Keratinocyte (primary cell): ENCODE results near the gene EYA4. TPM values are rescaled to one million over a fixed set of nuclear protein-coding genes. Genes with fewer than 3 reads are reported as not detected.

Source experiments
- DNase-seq: peaks from one replicate; pipeline ENCODE4 v3.0.0-alpha.2; 2011; ENCODE audit warnings: low read depth, missing footprints, low spot score
- FAIRE-seq: peaks from 2 replicates; lab custom pipeline; 2011; peaks lifted over from hg19 to GRCh38; lab: Jason Lieb, UNC
- H2AFZ ChIP-seq: 2 replicates; pipeline ENCODE4 v1.6.0; 2012; ENCODE audit warnings: low read length, control low read depth, inconsistent platforms; ENCODE audit not compliant: control insufficient read depth
- H3K27ac ChIP-seq: 2 replicates; pipeline ENCODE4 v1.5.1; 2011; ENCODE audit warnings: low read length; ENCODE audit not compliant: control insufficient read depth, insufficient read depth
- H3K27me3 ChIP-seq: 3 replicates; pipeline ENCODE4 v1.6.0; 2011; ENCODE audit warnings: low read length; ENCODE audit not compliant: control insufficient read depth, insufficient read depth; ENCODE audit errors: extremely low read depth
- H3K36me3 ChIP-seq, 2 experiments: 2 replicates in 1 of 2; 3 replicates in 1 of 2; pipeline ENCODE4 v1.5.1; 2011; ENCODE audit warnings: low read length in 2 of 2, mild to moderate bottlenecking in 1 of 2; ENCODE audit not compliant: control insufficient read depth in 2 of 2, insufficient read depth in 2 of 2; ENCODE audit errors: extremely low read depth in 1 of 2
- H3K4me1 ChIP-seq: 3 replicates; pipeline ENCODE4 v1.5.1; 2011; ENCODE audit warnings: low read length; ENCODE audit not compliant: control insufficient read depth, insufficient read depth; ENCODE audit errors: extremely low read depth
- H3K4me2 ChIP-seq: 3 replicates; pipeline ENCODE4 v1.6.0; 2011; ENCODE audit warnings: low read depth, low read length; ENCODE audit not compliant: control insufficient read depth, insufficient read depth; ENCODE audit errors: extremely low read depth
- H3K4me3 ChIP-seq, 3 experiments: fragments of 200-600 bp in 1 of 3; sonication (generic) in 1 of 3; 2 replicates in 2 of 3; 3 replicates in 1 of 3; pipeline ENCODE4 v1.5.1; 2011 to 2016; ENCODE audit warnings: low read length in 3 of 3, mild to moderate bottlenecking in 3 of 3, control low read depth in 2 of 3, inconsistent platforms in 1 of 3, low read depth in 1 of 3, mixed read lengths in 1 of 3, mixed run types in 1 of 3, moderate library complexity in 1 of 3; ENCODE audit not compliant: control insufficient read depth in 2 of 3, insufficient read depth in 2 of 3; ENCODE audit errors: extremely low read depth in 1 of 3
- H3K79me2 ChIP-seq: 2 replicates; pipeline ENCODE4 v1.6.0; 2012; ENCODE audit warnings: low read length; ENCODE audit not compliant: control insufficient read depth, insufficient read depth
- H3K9ac ChIP-seq: 3 replicates; pipeline ENCODE4 v1.6.0; 2011; ENCODE audit warnings: low read length; ENCODE audit not compliant: control insufficient read depth, insufficient read depth; ENCODE audit errors: extremely low read depth
- H3K9me1 ChIP-seq: 3 replicates; pipeline ENCODE4 v1.6.0; 2011; ENCODE audit warnings: low read length; ENCODE audit not compliant: control insufficient read depth, insufficient read depth; ENCODE audit errors: extremely low read depth
- H3K9me3 ChIP-seq: 2 replicates; pipeline ENCODE4 v1.5.1; 2012; ENCODE audit warnings: low read depth, low read length; ENCODE audit not compliant: control insufficient read depth
- H4K20me1 ChIP-seq: 3 replicates; pipeline ENCODE4 v1.6.0; 2011; ENCODE audit warnings: low read length; ENCODE audit not compliant: control insufficient read depth, insufficient read depth; ENCODE audit errors: extremely low read depth
- CTCF ChIP-seq, 3 experiments: IDR thresholded peaks in 1 of 3; conservative IDR thresholded peaks in 1 of 3; optimal IDR thresholded peaks in 1 of 3; 2 replicates in 2 of 3; 3 replicates in 1 of 3; pipeline versions ENCODE3 to v1.5.1; 2011; ENCODE audit warnings: low read length in 3 of 3, mild to moderate bottlenecking in 3 of 3, moderate library complexity in 2 of 3, control low read depth in 1 of 3, inconsistent platforms in 1 of 3; ENCODE audit not compliant: insufficient read depth in 2 of 3; ENCODE audit errors: extremely low read depth in 1 of 3
- EZH2 ChIP-seq: IDR thresholded peaks from one replicate; pipeline ENCODE4 v1.6.1; 2012; ENCODE audit warnings: inconsistent platforms, mild to moderate bottlenecking, low read length, moderate library complexity
- dilution Hi-C: fragments of 300-500 bp; cut with MboI; formaldehyde crosslinking; loops from one replicate; pipeline ENCODE4 v1.7.0; 2020; ENCODE audit warnings: low sequenced_read_pairs; ENCODE audit not compliant: extremely low pct_ligation_motif_present
- polyA plus RNA-seq, 5 experiments: library from polyadenylated mRNA; depleted of rRNA in 3 of 5; stranded (reverse) in 3 of 5; stranded (forward) in 1 of 5; unstranded in 1 of 5; fragments of >200 nt; gene quantifications; 1 replicate in 1 of 5; 2 replicates in 3 of 5; 3 replicates in 1 of 5; pipeline versions ENCODE4 v1.2.1 to v1.2.3, GENCODE V29; 2011 to 2012; ENCODE audit warnings: missing spikeins in 2 of 5, low read depth in 1 of 5, low replicate concordance in 1 of 5

The EYA4 gene
- polyA plus RNA-seq, 1 donor (not counting 4 experiments of a cell fraction or from before 2014, with no cell fraction given) = 0.01 TPM

GRCh38 chr6:133431031-133431430 is 189.9 kb downstream of the EYA4 start:
- Histone ChIP-seq H4K20me1 (no peaks in the 10 kb centered on the region), H3K9me3 (no peaks in the 10 kb centered on the region), H3K9ac (no peak overlapping the region), H3K79me2 (no peaks in the 10 kb centered on the region), H3K27ac (no peak overlapping the region), H3K36me3 (no peaks in the 10 kb centered on the region), H3K4me2 (no peak overlapping the region), H3K4me3 (no peak overlapping the region), H3K4me1 (no peaks in the 10 kb centered on the region), H2AFZ (no peak overlapping the region), H3K9me1 (no peaks in the 10 kb centered on the region), H3K27me3 (no peaks in the 10 kb centered on the region)
- no peak for TF ChIP-seq EZH2
- TF ChIP-seq CTCF (optimal IDR thresholded peaks at IDR 0.05 in 1 of 3, IDR thresholded peaks at IDR 0.05 in 1 of 3, conservative IDR thresholded peaks at IDR 0.05 in 1 of 3; ENCODE audit: extremely low read depth in 1 of 3, insufficient read depth in 2 of 3, low read length in 3 of 3) = no peak
- DNase-seq = no peak
- no peak for FAIRE-seq
- dilution Hi-C loops = no loop called here

- no peak for TF ChIP-seq EZH2
- no peak for TF ChIP-seq CTCF (optimal IDR thresholded peaks at IDR 0.05 in 1 of 3, IDR thresholded peaks at IDR 0.05 in 1 of 3, conservative IDR thresholded peaks at IDR 0.05 in 1 of 3; ENCODE audit: extremely low read depth in 1 of 3, insufficient read depth in 2 of 3, low read length in 3 of 3)
- no peak overlapping the region for H2AFZ ChIP-seq
- H3K4me2 ChIP-seq = no peak overlapping the region
- no peaks in the 10 kb centered on the region for H3K79me2 ChIP-seq
- H3K27me3 ChIP-seq = no peaks in the 10 kb centered on the region
- no peak overlapping the region for H3K9ac ChIP-seq
- no peaks in the 10 kb centered on the region for H3K4me1 ChIP-seq
- H3K9me1 ChIP-seq = no peaks in the 10 kb centered on the region
- no peak overlapping the region for H3K4me3 ChIP-seq
- H3K27ac ChIP-seq = no peak overlapping the region
- DNase-seq (no peak), FAIRE-seq (no peak)
- no peaks in the 10 kb centered on the region for H4K20me1 ChIP-seq
- dilution Hi-C loops = no loop called here
- H3K36me3 ChIP-seq = no peaks in the 10 kb centered on the region
- no peaks in the 10 kb centered on the region for H3K9me3 ChIP-seq
These were observed 191.1 kb downstream of the EYA4 start for GRCh38 chr6:133432021-133432989.
